ENCODE results near the gene LACTBL1.

The LACTBL1 gene

DNA sequence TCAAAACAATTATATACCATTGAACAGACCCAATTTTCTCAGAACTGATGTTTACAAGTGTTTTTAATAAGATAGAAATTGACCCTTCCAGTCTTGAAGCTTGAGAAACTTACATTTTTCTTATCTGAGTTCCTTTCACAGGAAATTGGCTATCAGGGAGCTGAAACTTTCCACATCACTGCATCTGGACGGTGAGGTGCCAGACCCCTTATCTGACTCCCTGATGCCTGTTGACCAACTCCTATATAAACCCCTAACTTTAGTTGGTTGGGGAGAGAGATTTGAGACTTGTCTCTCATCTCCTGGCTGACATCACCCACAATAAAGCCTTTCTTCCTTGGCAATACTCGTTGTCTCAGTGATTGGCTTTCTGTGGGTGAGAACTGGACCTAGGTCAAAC is 31.4 kb downstream of the LACTBL1 start:
- no peak for DNase-seq

DNA sequence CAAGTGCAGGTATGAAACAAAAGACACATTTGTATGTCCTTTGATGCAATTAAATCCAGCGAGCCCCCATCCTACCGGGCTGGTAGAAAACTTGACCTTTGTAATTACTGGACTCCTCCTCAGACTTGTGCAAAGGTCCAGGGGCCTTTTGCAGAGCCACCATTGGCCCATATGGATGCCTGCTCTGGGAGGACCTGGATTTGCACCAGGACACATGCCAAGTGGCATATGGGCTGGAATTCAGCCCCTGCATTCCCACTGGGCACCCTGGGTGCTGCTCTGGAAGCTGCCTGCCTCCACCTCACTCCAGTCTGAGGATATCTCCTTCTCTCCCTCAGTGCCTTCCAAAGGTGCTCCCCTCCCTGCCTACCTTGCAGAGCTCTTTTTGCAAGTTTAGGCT is 36.0 kb downstream of the LACTBL1 start:
- no peak for DNase-seq

DNA sequence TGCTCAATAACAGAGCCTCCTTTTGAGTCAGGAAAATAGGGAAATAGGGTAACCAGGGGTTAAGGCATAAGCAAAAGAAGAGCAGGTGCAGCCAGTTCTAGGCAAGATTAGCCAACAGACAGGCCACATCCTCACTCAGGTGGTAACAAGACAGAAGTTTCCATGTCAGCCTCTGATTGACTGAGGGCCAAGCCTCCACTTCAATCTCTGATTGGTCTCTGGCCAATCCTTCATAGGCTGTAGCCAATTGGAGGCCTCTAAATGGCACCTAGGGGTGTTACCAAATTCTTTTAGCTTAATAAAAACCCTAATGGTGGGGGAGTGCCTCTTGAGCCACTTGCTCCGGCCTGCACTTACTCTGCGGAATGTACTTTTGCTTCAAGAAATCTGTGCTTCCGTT is 37.2 kb downstream of the LACTBL1 start:
- DNase-seq: no peak

DNA sequence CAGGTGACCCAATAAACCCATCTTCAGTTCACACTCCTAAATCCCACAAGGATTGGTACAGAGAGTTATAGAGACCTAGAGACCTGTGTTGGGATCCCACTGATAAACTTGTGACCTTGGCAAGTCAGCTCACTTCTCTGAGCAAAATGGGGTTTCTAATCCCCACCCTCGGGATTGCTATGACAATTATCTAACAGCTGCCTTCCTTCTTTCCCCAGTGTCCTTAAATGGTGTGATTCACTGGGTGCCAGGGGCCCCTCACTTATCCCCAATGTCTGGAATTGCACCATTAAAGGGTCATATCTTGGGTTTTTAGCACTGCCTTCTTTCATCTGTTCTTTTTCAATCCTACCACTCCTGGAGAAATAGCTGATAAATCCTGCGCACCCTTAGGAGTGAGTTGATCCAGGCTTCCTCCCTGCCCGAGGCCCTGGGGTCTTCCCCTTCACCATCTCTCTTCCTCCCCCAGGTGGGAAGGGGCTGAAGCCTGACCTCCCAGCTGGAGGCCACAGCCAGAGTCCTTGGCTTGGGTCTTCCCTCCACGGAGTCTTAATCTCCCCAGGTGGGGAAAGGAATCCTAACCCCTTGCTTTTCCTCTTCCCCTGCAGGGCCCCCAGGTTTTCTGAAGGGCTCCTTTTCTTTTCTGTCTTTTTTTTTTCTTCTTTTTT is 39.7 kb downstream of the LACTBL1 start:
- DNase-seq: no peak

DNA sequence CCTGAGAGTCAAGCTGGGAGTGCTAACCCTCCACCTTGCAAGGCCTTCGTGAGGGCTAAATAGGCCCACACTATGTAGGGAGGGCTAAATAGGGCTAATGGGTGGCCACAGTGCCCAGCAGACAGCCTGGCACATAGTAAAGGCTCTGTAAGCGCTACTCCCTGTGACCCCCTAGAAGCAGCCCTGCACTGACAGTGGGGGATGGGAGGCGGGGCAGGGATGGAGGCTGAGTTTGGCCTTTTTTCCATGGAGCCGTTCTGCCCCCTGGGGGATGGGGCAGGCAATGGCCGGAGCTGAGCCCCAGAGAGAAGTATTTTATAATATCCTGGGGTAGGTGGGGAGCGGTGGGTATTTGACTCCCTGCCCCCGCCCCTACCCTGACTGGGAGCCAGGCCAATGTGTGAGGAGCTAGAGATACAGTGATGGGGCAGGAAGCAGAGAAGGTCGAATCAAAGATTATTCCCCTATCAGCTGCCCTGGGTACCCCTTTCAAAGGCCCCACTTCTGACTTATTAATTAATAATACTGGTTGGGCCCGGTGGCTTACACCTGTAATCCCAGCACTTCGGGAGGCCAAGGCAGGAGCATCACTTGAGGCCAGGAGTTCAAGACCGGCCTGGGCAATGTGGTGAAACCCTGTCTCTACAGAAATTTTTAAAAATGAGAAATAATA is 42.3 kb downstream of the LACTBL1 start:
- no peak for DNase-seq

DNA sequence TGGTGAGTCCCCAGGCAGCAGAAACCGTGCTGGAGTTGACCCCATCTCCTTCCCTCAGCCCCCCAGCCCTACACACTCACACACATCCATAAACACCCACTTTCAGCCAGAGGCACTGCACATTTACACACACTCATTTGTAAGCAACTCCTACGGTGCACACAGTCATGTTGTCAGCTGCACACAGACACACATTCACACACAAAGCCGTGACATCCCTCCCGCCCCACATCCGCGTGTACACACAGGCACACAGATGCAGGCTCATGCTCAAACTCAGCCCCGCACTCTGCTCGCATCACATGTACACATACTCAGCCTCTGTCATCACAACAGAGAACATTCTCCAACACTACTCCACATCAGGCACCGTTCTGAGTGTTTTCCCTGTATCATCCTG is 47.6 kb downstream of the LACTBL1 start:
- no peak for DNase-seq

DNA sequence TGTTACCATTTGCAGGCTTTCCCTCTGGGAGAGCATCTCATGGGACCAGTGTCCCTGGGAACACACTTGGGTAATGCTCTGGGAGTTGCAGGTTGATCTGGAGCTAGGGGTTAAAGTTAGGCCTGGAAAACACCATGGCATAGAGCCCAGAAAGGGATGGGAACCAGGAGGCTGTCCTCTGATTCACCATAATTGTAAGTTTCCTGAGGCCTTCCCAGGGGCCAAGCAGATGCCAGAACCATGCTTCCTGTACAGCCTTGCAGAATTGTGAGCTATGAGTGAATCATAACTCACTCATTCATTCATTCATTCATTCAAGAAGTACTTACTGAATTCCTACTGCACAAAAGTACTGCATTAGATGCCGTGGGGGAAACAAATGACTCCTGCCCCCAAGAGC is 50.0 kb downstream of the LACTBL1 start:
- no peak for DNase-seq

DNA sequence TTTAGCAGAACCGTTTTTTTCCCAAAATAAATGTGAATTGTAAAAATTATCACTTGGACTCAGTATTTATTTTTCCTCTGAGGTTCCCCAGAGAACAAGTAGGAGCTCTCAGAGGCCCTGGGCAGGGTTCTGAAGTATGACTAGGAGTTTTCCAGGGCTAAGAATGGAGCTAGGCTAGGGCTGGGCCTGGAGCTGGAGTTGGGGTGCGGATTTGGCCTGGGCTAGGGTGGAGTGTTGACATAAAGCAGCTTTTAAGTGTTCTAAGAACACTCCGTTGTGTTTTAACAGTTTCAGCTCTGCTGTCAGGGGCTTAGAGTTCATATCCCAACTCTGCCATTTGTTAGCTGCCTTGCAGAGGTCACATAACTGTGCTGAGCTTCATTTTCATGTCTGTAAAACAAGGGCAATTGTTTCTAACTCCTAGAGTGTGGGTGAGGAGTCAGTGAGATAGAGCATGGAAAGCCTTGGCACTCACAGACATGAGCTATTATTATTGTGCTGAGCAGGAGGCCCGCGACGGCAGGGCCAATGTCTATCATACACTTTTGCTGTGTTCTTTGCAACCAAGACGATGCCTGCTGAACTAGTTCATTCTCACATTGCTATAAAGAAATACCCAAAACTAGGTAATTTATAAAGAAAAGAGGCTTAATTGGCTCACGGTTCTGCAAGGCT is 51.1 kb downstream of the LACTBL1 start:
- no peak for DNase-seq

DNA sequence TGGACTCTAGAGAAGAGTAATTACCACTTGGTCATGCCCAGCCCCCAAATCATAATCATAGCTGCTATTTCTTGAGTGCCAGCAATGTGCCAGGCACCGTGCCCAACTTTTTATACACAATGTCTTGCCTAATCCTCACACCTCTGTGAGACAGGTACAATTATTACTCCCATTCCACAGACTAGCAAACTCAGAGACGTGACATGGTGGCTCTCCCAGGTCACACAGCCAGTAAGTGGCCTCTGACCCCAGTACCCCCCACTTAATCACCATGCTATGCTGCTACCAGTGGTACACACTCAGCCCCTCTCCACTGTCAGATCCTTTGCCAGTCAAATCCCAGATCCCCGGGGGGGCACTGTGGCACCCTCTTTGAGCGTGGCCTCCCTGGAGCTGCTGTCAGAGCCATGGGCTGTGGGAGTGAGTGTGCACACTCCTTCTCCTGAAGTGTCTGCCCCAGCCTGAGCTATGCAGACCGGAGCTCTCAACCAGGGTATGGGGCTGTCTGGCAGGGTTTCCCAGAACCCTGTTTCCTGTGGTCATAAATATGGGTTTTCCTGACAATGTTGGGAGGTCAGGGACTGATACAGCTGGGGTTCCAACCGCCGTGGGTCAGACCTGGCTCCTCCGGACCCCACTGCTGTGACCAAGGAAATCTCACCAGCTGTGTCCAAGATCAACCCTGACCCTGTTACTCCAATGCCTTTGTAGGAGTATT is 51.8 kb downstream of the LACTBL1 start:
- no peak for DNase-seq

DNA sequence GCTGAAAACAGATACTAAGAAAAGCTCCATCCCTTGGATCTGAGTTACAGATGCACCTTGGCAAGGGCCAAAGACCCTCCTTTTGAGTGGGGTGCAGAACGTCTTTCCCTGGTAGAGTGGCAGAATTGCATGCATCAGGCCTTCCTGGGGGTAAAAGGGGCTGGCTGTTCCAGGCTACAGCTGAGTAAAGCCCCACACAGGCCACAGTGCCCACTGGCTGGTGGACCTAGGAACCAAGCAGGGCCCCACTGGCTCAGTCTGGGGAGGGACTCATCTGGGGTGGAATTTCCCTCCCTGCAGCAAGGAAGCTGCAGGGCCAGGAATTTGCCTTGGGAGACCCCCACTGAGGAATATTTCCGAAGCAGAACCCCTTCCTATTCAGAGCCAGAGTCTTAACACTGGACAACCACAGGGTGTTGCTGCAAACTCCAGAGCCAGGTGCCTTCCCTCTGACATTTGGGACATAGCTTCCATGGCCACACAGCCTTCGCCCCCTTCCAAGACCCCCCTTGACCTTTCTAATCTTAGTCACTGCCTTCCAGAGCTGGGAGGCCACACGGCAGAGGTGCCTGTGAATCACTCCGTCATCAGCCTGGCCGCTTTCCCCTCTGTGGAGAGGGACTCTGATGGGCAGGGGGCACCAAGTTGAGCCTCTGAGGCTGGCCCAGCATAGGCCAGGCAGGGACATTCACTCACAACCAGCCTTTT is 52.5 kb downstream of the LACTBL1 start:
- DNase-seq: no peak

DNA sequence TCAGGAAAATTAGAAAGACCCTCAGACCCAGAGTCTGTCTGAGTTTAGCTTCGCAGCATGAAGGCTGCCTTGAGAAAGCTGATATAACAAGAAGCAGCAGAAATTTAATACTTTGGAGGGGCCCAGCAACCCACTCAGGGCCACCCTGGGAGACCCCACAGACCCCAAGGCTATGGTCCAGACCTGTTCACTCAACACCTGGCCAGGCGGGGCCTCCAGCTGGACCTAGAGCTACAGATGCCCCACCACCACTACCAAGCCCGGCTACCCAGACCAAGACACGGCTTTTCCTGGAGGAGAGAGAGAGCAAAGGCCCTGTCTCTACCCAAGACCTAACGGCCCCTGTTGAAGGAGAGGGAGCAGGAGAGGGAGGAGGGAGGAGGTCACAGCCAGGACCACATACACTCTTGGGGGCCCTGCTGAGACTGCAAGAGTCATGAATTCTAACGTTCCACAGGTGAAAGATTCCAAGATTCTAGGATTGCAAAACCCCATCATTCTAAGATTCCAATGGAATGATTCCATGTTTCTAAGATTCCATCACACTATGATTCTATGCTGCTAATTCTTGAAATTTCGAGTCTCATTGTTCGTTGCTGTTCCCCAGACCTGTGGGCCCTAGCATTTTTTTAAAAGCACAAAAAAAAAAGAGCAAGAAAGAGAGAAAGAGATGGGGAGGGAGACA is 53.2 kb downstream of the LACTBL1 start:
- DNase-seq: no peak

DNA sequence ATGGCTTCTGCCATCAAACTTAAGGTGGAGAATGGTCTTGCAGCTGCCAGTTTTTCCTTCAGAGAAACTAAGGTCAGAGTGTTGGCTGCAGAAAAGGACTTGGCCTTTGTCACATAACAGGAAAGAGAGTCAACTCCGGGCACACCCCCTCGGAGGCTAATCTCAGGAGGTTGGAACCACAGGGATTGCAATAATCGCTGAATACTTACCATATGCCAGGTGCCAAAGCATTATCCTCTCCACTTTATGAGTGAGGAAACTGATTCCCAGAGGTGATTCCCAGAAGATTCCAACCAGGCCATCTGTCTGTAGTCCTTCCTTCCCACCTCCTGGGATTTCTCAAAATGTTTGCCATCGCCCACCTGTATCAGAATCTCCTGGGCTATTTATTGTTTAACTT is 54.0 kb downstream of the LACTBL1 start:
- DNase-seq: no peak

DNA sequence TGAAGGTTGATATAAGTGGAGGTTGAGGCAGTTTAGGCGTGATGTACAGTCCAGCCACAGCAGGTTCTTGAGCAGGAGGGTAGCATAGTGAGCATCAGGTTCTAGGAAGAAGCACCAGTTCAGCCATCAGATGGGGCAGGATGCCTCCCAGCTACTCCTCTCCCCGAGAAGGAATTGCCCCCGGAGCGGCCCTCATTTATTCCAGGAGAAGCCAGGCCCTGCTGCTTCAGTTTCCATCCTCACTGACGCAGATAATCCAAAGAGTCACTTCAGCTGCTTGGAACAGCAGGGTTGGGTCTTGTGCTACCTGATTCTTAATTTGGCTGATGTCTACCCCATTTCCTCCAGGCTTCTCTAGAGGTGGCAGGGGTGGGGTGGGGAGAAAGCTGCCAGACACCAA is 54.7 kb downstream of the LACTBL1 start:
- DNase-seq: no peak

DNA sequence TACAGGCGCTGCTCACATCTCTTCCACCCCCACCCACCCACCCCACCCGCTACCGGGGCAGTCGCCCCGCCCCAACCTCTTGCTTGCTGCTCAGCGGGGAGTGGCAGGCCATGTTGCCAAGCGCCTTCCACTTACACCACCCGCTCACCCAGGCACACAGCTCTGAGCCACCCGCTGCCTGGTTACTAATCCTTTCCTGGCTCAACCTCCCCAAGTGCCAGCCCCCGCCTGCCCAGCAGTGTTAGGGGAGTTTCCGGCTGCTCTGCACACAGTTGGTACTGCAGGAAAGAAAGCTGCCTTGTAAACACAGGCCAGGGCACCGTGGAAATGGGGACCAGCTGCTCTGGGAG is 56.2 kb downstream of the LACTBL1 start:
- no peak for DNase-seq

DNA sequence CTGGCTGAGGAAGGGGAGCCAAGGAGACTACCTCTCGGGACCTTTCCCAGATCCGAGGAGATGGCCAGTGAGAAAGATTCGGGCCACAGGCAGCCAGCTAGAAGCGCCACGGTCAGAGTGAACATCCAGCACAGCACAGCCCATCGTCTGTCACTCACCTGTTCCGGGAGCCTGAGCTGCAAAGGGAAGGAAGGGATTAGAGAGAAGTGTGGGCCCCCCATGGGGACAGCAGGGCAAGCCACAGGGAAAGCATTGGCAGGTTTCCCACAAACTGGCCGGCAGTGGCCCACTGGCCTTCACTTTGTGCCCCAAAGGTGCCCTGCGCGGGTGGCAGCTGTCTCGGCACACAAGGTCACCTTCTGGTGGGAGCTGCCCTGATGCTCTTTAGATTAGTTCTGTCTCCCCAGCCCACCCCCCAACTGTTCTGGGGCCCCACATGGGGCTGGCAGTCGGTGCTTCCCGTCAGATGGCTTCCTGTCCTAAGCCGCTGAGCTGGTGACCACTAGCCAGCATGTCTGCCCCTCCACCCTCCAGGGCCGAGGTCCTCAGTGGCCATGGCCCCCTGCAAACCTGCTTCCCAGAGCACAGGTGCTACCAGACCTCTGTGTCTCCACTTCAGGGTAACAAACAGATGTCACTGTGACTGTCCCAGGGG is 56.7 kb downstream of the LACTBL1 start:
- DNase-seq: no peak

DNA sequence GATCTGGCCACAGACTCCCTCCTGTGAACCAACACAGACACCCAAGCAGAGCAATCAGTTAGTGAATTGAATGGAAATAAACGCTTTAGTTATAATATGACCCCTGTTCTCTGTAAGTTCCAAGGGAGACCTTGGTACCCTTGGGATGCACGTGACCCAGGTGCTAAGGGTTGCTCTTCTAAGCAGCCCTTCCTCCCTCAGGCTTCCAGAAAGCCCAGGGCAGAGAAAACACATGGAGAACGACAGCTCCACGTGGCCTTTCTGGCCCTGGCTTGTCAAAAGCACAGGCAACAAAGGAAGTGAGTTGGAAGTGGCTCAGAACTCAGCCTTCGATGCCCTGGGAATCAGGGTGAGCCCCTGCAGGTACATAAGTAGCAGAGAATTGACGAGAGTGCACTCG is 57.4 kb downstream of the LACTBL1 start:
- DNase-seq: no peak

DNA sequence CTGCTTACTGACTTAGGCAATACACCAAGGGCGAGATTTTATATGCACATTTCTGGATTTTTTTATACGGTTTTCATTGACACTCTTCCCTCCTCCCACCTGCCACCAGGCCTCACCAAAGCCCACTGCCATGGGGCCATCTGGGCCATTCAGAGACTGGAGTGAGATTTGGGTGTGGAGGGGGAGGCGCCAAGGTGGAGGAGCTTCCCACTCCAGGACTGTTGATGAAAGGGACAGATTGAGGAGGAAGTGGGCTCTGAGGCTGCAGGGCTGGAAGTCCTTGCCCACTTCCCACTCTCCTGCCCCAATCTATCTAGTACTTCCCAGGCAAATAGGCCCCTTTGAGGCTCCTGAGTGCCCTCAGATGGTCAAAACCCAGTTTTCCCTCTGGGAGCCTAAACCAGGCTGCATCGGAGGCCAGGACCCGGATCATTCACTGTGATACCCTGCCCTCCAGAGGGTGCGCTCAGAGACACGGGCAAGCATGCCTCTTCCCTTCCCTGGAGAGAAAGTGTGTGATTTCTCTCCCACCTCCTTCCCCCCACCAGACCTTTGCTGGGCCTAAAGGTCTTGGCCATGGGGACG is 57.9 kb downstream of the LACTBL1 start:
- no peak for DNase-seq

DNA sequence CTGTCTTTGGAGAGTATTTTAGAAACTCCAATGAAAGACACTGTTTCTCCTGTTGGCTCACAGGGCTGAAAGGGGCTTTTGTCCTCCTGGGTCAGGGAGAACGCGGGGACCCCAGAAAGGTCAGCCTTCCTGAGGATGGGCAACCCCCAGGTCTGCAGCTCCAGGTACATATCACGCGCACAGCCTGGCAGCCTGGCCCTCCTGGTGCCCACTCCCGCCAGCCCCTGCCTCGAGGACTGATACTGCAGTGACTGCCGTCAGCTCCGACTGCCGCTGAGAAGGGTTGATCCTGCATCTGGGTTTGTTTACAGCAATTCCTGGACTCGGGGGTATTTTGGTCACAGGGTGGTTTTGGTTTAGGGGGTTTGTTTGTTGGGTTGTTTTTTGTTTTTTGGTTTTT is 58.5 kb downstream of the LACTBL1 start:
- no peak for DNase-seq

DNA sequence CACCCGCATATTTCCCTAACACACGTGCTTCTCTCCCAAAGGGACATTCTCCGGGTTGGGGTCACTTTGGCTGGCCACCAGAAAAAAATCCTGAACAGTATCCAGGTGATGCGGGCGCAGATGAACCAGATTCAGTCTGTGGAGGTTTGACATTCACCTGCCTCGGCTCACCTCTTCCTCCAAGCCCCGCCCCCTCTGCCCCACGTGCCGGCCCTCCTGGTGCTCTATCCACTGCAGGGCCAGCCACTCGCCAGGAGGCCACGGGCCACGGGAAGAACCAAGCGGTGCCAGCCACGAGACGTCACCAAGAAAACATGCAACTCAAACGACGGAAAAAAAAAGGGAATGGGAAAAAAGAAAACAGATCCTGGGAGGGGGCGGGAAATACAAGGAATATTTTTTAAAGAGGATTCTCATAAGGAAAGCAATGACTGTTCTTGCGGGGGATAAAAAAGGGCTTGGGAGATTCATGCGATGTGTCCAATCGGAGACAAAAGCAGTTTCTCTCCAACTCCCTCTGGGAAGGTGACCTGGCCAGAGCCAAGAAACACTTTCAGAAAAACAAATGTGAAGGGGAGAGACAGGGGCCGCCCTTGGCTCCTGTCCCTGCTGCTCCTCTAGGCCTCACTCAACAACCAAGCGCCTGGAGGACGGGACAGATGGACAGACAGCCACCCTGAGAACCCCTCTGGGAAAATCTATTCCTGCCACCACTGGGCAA is 59.1 kb downstream of the LACTBL1 start:
- no peak for DNase-seq

DNA sequence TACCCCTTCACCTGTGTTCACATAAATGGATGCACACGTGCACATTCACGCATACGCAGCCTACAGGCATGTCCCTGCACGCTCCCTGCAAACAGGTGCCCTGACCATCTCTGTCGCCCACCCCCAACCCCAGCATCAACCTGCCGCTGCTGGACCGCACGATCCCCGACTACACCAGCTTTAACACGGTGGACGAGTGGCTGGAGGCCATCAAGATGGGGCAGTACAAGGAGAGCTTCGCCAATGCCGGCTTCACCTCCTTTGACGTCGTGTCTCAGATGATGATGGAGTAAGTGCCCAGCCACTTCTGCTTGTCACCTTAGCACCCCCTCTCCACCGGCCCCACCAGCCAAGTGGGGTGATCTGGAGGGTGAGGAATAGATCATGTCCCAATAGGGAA is 60.4 kb downstream of the LACTBL1 start:
- DNase-seq: no peak
